Thoracic aorta (tissue), 2 donors: ENCODE measurements around the gene PUSL1. TPM values are rescaled to one million over a fixed set of nuclear protein-coding genes. Genes with fewer than 3 reads are reported as not detected.
A peak's percentile ranks its signal among the peaks of the same experiment; 100 is the strongest.

Experiments
- ATAC-seq: fragments of 150-250 bp; one replicate; pipeline ENCODE4 v1.8.0; 2017; ENCODE audit warnings: low read depth; ENCODE audit not compliant: insufficient number of reproducible peaks, low FRiP score
- DNase-seq: peaks from one replicate; pipeline ENCODE4 v3.0.0-alpha.2; 2020; ENCODE audit warnings: low spot score
- H3K27ac ChIP-seq, 2 donors: fragments of 200-600 bp; sonication (generic); 1 replicate in 1 of 2; 2 replicates in 1 of 2; pipeline ENCODE4 v1.5.1; 2016; ENCODE audit warnings: mild to moderate bottlenecking in 2 of 2, moderate library complexity in 2 of 2
- H3K27me3 ChIP-seq: fragments of 200-600 bp; sonication (generic); replicated peaks from 2 replicates; pipeline ENCODE4 v1.6.0; 2016; ENCODE audit warnings: mild to moderate bottlenecking; ENCODE audit not compliant: insufficient read depth
- H3K36me3 ChIP-seq: fragments of 200-600 bp; sonication (generic); one replicate; pipeline ENCODE4 v1.5.1; 2016
- H3K4me1 ChIP-seq, 2 donors: fragments of 200-600 bp; sonication (generic); 1 replicate in 1 of 2; 2 replicates in 1 of 2; pipeline versions ENCODE4 v1.5.1 to v1.6.0; 2016; ENCODE audit warnings: low read depth in 2 of 2, mild to moderate bottlenecking in 1 of 2; ENCODE audit not compliant: control insufficient read depth in 1 of 2
- H3K4me3 ChIP-seq: fragments of 200-600 bp; sonication (generic); 2 replicates; pipeline ENCODE4 v1.5.1; 2016; ENCODE audit warnings: mild to moderate bottlenecking
- H3K9me3 ChIP-seq: fragments of 200-600 bp; sonication (generic); 2 replicates; pipeline ENCODE4 v1.5.1; 2016
- CTCF ChIP-seq: fragments of 200-600 bp; sonication (generic); IDR thresholded peaks from one replicate; pipeline ENCODE4 v1.5.1; 2019; ENCODE audit warnings: antibody characterized with exemption
- total RNA-seq, 2 donors: library from RNA; depleted of rRNA; stranded (reverse); fragments of >200 nt; gene quantifications; one replicate each; pipeline versions ENCODE4 v1.1.0 to v1.2.3, GENCODE V29; 2016

The PUSL1 gene
- total RNA-seq, 2 donors from 2014 or later, result 22.1 to 22.6 TPM

- Histone ChIP-seq H3K4me3 (no peak overlapping the region), H3K4me1 (peaks cover 37 to 59% of the 10 kb centered on the region in 2 donors), H3K27me3 (no peaks in the 10 kb centered on the region), H3K36me3 (peaks cover 4% of the 10 kb centered on the region), H3K27ac (no peak overlapping the region), H3K9me3 (no peaks in the 10 kb centered on the region)
- DNase-seq (no peak), ATAC-seq (no peak)
- TF ChIP-seq CTCF, result no peak
Observed at GRCh38 chr1:1322418-1322817, 14.0 kb downstream of the PUSL1 start.

- TF ChIP-seq CTCF, result no peak
- Histone ChIP-seq H3K4me1 (peaks cover 32 to 54% of the 10 kb centered on the region in 2 donors), H3K4me3 (no peak overlapping the region), H3K9me3 (no peaks in the 10 kb centered on the region), H3K27me3 (no peaks in the 10 kb centered on the region), H3K36me3 (peaks cover 9% of the 10 kb centered on the region), H3K27ac (no peak overlapping the region)
- DNase-seq, result no peak
- ATAC-seq, result no peak
Observed at GRCh38 chr1:1322952-1323351, 14.6 kb downstream of the PUSL1 start.

GRCh38 chr1:1324084-1324523, 15.7 kb downstream of the PUSL1 start:
- Histone ChIP-seq H3K9me3 (no peaks in the 10 kb centered on the region), H3K36me3 (peaks cover 12% of the 10 kb centered on the region), H3K27me3 (no peaks in the 10 kb centered on the region), H3K27ac (peak overlapping the region; percentile 76 to 78), H3K4me1 (peaks cover 27 to 42% of the 10 kb centered on the region in 2 donors), H3K4me3 (peak overlapping the region; percentile 99)
- no peak for TF ChIP-seq CTCF
- DNase-seq, result no peak
- ATAC-seq, result no peak

GRCh38 chr1:1324524-1325287, 16.3 kb downstream of the PUSL1 start, which contains the start of the genes CPTP and INTS11:
CPTP (plus strand) TSS chr1:1324802; CDS start chr1:1326911, 2,109 bp downstream.
INTS11 (minus strand) TSS chr1:1324660; CDS start chr1:1324608, 52 bp downstream.
- Histone ChIP-seq H3K27ac (peak within 1 kb of the TSS; percentile 76 to 78), H3K4me1 (peaks cover 27 to 36% of the 10 kb centered on the region in 2 donors), H3K27me3 (no peaks in the 10 kb centered on the region), H3K36me3 (peaks cover 12% of the 10 kb centered on the region), H3K4me3 (peak within 1 kb of the TSS; percentile 99), H3K9me3 (no peaks in the 10 kb centered on the region)
- ATAC-seq (peak; percentile 71), DNase-seq (peak; percentile 68)
- TF ChIP-seq CTCF, result no peak

- ATAC-seq (no peak), DNase-seq (no peak)
- no peaks in the 10 kb centered on the region for H3K9me3 ChIP-seq
- peaks cover 8% of the 10 kb centered on the region for H3K36me3 ChIP-seq
- H3K4me3 ChIP-seq, result peak overlapping the region; percentile 99
- H3K4me1 ChIP-seq, result peaks cover 27 to 33% of the 10 kb centered on the region in 2 donors
- H3K27me3 ChIP-seq, result no peaks in the 10 kb centered on the region
- H3K27ac ChIP-seq, result peak overlapping the region; percentile 51 to 63
- TF ChIP-seq CTCF, result no peak
Observed at GRCh38 chr1:1325288-1326074, 17.1 kb downstream of the PUSL1 start.
